HTERT RPE-1 (cell line): Measurements from ENCODE around the gene PPP2R5E.
"Not testable (repeated sequence)": the region's sequence is repeated elsewhere in the genome, so short reads cannot be mapped to it uniquely, and the experiment has no call there.

Experiments used
- in situ Hi-C: fragments of 300-500 bp; cut with MboI; formaldehyde crosslinking; loops from 4 replicates; pipeline ENCODE4 v1.14.3; 2020; ENCODE audit warnings: low sequenced_read_pairs

The PPP2R5E gene

GRCh38 chr14:63523735-63524426 is 19.3 kb downstream of the PPP2R5E start:
- in situ Hi-C loops, result no loop called here

GRCh38 chr14:63522511-63522910 is 20.7 kb downstream of the PPP2R5E start:
- in situ Hi-C loops, result not testable (repeated sequence)

- in situ Hi-C loops, result no loop called here
These were observed 25.8 kb downstream of the PPP2R5E start for GRCh38 chr14:63517354-63517753.

GRCh38 chr14:63515240-63515639 is 27.9 kb downstream of the PPP2R5E start:
- in situ Hi-C loops, result no loop called here

- in situ Hi-C loops, result no loop called here
These were observed 29.4 kb downstream of the PPP2R5E start for GRCh38 chr14:63513756-63514155.

DNA sequence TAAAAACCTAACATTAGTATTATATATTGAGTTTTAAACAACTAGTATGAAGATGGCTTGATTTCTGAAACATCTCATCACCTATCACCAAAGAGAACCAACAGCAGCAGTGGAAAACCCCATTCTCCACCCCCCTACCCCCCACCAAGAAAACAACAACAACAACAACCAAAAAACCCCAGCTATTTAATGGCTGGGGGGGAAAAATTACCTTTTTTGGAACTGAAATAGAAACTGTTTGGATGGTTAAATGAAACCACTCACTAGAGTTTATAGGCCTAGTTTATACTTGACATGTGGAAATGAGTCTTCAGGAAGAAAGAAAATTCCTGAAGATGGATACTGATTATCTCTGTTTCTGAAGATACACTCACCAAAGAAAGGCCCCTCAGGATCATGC is 30.3 kb downstream of the PPP2R5E start:
- in situ Hi-C loops, result no loop called here

GRCh38 chr14:63510538-63510937 is 32.6 kb downstream of the PPP2R5E start:
- in situ Hi-C loops, result no loop called here

GRCh38 chr14:63508033-63508432 is 35.1 kb downstream of the PPP2R5E start:
- in situ Hi-C loops, result no loop called here

DNA sequence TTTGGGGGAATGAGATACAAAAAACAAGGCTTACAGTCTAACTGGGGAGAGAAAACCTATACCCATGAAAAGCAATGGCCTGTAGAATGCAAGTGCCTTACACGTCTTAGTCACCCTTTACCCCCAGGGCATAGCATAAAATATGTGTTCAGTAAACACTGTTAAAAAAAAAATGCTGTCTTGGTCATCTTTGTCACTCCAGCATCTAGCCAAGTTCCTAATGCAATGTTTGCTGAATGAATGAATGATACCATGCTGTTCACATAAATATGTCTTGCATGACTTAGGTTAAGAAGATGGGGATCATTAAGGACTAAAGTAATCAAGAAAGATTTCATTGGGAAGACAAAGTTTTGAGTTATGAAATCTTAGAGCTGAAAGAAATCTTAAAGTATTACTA is 38.5 kb downstream of the PPP2R5E start:
- in situ Hi-C loops, result no loop called here

DNA sequence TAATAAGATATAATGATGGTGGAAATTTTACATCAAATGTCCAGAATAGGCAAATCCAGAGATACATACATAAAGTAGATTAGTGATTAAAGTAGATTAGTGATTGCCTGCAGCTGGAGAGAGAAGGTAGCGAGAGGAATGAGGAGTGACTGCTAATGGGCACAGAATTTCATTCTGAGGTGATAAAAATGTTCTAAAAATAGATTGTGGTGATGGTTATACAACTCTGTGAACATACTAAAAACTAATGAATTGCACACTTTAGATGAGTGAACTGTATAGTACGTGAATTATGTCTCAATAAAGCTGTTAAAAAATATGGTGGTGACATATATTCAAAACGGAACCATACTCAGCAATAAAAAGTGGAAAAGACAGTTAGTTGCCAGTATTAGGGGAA is 41.7 kb downstream of the PPP2R5E start:
- in situ Hi-C loops, result no loop called here

DNA sequence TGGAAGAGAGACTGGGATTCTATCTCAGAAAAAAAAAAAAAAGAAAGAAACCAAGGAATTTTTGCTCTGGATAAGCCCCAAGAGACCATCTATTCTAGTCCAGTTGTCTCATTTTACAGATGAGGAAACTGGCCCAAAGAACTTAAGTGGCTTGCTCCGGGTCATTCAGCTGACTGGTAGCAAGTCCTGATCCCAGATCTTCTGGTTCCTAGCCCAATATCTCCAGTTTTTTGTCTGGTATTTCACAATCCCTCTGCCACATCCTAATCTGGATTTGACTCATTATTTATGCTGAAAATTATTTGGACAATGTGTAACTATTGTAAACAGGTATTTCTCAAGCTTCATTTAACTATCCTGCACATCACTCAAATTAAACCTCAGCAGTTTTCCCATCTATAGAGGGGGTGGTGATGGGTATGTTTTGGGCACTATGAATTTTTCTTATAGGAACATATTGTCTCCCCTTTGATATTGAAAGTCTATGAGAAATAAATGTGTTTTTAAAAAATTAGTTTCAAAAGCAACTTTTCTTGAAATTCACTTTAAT is 43.4 kb downstream of the PPP2R5E start:
- in situ Hi-C loops, result no loop called here

DNA sequence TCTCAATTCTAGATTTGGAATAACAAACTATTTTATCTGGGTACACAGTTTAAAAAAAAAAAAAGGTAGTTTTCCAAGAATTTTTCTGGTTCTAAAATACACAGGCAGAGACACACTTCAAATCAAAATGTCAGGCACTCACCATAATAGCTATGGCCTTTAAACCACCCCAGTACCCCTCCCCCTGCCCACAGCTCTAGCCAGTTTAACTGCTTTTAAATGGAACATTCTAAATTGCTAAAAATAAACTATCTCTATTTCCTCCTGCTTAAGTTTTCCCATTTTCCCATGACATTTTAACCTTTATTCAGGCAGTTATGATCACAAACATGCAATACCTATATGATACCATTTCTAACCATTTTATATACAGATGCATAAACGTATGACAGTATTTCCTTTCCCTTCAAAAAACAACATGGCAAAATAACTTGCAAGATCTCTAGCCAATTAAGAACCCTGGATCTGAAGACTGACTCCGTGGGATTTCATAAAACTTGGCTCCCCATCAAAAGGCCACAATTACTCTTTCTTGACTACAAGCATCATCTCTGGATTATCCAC is 46.3 kb downstream of the PPP2R5E start:
- in situ Hi-C loops, result no loop called here

DNA sequence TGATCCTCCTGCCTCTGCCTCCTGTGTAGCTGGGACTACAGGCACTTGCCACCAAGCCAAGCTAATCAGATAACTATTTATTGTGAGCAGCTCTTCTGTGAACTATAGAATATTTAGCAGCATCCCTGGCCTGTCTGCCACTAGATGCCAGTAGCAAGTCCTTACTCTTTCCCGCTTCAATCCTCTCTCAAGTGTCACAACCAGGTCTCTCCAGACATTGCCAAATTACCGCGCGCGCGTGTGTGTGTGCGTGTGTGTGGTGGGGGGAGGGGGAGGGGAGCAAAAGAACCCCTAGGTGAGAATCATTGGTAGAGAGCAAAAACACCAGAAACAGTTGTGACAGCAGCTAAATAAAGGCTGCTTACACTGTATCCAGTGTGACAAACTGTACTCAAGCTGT is 49.9 kb downstream of the PPP2R5E start:
- in situ Hi-C loops, result no loop called here

DNA sequence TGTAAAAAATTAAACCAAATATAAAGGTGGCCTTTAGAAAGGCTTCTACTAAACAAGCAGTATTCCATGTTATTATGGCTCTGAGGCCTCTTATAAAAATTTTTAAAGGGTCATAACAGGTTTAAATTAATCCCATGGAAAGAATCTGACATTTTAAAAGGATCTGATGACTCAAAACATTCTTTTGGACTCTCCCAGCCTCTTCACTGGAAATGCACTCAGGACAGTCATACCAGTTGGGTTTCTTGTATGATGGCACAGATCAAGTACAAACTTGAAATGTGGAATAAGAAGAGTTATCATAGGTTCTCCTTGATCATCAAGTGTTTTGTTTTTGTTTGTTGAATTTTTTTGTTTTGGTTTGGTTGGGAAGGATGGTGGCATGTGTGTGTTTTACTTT is 50.8 kb downstream of the PPP2R5E start:
- in situ Hi-C loops, result no loop called here

- in situ Hi-C loops, result no loop called here
These were observed 55.5 kb downstream of the PPP2R5E start for GRCh38 chr14:63487724-63488123.

DNA sequence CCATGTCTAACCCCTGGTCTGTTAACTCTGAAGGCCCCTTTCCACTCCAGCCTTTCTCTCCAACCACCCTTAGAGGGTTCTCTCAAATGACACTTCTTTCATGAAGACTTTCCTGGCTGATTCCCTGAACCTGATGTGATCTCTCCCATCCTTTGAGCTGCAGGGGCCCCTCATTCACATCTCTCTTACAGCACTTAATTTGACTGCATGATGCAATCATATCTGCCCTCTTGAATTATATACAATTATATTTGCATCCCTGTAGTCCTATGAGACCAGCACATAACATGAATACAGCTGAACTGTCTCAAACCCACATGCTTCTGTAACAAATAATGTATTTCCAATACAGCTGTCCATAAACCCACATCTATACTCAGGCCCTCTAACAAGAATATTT is 56.4 kb downstream of the PPP2R5E start:
- in situ Hi-C loops, result no loop called here

DNA sequence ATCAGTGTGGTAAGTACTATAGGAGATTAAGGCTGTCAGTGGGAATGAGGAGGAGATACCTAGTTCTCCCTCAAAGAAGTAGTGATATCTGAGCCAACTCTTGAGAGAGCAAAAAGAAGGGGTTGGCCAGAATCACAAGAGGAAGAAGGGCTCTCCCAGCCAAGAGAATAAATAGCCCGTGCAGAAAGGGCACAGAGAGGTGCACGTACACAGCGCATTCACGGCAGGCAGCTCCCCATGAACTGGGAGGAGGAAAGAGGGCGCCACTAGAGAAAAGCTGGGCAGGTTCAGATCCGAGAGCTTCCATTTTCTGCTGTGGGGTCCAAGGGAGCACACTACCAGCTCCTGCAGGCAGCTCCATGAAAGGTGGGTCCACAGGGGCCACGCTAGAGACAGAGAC is 59.9 kb downstream of the PPP2R5E start:
- in situ Hi-C loops, result no loop called here

DNA sequence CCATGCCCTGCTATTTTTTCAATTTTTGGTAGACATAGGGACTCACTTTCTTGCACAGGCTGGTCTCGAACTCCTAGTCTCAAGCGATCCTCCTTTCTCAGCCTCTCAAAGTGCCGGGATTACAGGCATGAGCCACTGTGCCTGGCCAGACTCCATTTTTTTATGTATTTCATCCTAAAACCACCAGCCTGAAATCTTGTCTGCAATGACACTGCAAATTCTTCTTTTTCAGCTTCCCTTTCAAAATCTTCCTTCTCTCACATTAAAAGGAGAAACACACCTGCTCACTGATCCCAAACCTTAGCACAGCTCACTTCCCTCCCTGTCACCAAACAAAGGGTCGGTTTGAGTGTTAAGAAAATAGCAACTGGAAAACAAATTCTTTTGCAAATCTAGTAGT is 62.6 kb downstream of the PPP2R5E start:
- in situ Hi-C loops, result no loop called here

GRCh38 chr14:63478437-63478852 is 64.7 kb downstream of the PPP2R5E start:
- in situ Hi-C loops, result no loop called here

GRCh38 chr14:63478010-63478409 is 65.2 kb downstream of the PPP2R5E start:
- in situ Hi-C loops, result no loop called here

DNA sequence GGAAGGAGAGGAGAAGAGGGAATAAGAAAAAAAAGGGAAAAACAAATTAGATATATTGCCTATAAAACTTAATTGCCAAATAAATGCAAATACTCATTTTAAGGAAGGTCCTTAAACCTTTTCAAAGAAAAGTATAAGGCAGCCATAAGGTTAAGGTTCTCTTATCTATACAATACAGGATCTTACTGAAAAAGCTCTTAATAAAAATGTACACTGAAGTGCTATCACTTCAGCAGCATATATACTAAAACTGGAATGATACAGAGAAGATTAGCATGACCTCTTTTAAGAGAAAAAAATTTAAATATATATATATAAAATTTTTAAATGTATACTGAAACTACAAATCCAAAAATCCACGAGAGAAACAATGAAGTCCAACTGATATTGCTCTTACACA is 65.6 kb downstream of the PPP2R5E start:
- in situ Hi-C loops, result no loop called here

GRCh38 chr14:63475761-63476160 is 67.4 kb downstream of the PPP2R5E start:
- in situ Hi-C loops, result no loop called here

DNA sequence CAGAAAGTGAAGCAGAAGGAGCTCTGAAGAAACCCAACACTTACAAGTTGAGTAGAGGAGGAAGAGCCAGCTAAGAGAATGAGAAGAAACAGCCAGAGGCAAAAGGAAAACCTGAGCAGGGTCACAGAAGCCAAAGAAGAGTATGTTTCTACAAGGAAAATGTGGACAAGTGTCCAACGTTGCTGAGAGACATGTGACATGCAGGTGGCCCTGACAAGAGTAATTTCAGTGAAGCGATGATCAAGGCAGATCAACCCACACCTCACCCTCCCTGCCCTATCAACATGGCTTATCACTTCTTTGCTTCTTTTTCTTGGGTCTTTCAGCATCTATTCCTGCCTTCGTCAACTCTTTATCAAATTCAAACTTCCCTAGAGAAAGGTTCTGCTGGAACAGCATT is 68.3 kb downstream of the PPP2R5E start:
- in situ Hi-C loops, result no loop called here
